Nephron progenitor cell (in vitro differentiated cells): ENCODE measurements around the gene AMPD3.

Experiments used
- DNase-seq: peaks from one replicate; pipeline ENCODE4 v3.0.0; 2021
- H3K27ac Mint-ChIP-seq: 2 replicates; pipeline ENCODE4 v1.8.0; 2021; ENCODE audit warnings: mild to moderate bottlenecking, moderate library complexity, mixed read lengths
- H3K27me3 Mint-ChIP-seq: 2 replicates; pipeline ENCODE4 v1.8.0; 2021; ENCODE audit warnings: mild to moderate bottlenecking, low read depth, mixed read lengths; ENCODE audit not compliant: poor library complexity
- H3K36me3 Mint-ChIP-seq: 2 replicates; pipeline ENCODE4 v1.8.0; 2021; ENCODE audit warnings: low read depth, mixed read lengths
- H3K4me1 Mint-ChIP-seq: 2 replicates; pipeline ENCODE4 v1.8.0; 2021; ENCODE audit warnings: mixed read lengths
- H3K4me3 Mint-ChIP-seq: 2 replicates; pipeline ENCODE4 v1.8.0; 2021; ENCODE audit warnings: mild to moderate bottlenecking, moderate library complexity, mixed read lengths
- H3K9me3 Mint-ChIP-seq: 2 replicates; pipeline ENCODE4 v1.8.0; 2021; ENCODE audit warnings: mild to moderate bottlenecking, moderate library complexity, mixed read lengths
- CTCF ChIP-seq: fragments of 200-600 bp; sonication (generic); IDR thresholded peaks from 2 replicates; pipeline ENCODE4 v1.5.0; 2021; ENCODE audit warnings: antibody characterized with exemption

Gene AMPD3

GRCh38 chr11:10415817-10416392 lies 39.2 kb upstream of the AMPD3 start:
- no peak overlapping the region for H3K27ac Mint-ChIP-seq
- no peak for TF ChIP-seq CTCF
- H3K9me3 Mint-ChIP-seq: peaks cover 4% of the 10 kb centered on the region

GRCh38 chr11:10418259-10418949 lies 36.7 kb upstream of the AMPD3 start:
- H3K4me1 Mint-ChIP-seq: peaks cover 20% of the 10 kb centered on the region
- no peaks in the 10 kb centered on the region for H3K36me3 Mint-ChIP-seq
- H3K4me3 Mint-ChIP-seq: no peak overlapping the region
- H3K27ac Mint-ChIP-seq: no peak overlapping the region
- no peak for TF ChIP-seq CTCF
- no peak for DNase-seq
- H3K27me3 Mint-ChIP-seq: peaks cover 12% of the 10 kb centered on the region
- peaks cover 27% of the 10 kb centered on the region for H3K9me3 Mint-ChIP-seq

More at GRCh38 chr11:10415817-10416392, 39.2 kb upstream of the AMPD3 start:
- H3K36me3 Mint-ChIP-seq: no peaks in the 10 kb centered on the region
- no peak for DNase-seq
- H3K4me1 Mint-ChIP-seq: peaks cover 20% of the 10 kb centered on the region
- H3K4me3 Mint-ChIP-seq: no peak overlapping the region
- peaks cover 12% of the 10 kb centered on the region for H3K27me3 Mint-ChIP-seq

- Mint-ChIP-seq H3K4me1 (peaks cover 16% of the 10 kb centered on the region), H3K36me3 (no peaks in the 10 kb centered on the region), H3K27ac (no peak overlapping the region), H3K27me3 (peaks cover 8% of the 10 kb centered on the region), H3K9me3 (peaks cover 33% of the 10 kb centered on the region), H3K4me3 (no peak overlapping the region)
- no peak for TF ChIP-seq CTCF
- no peak for DNase-seq
These were observed 36.1 kb upstream of the AMPD3 start for GRCh38 chr11:10418950-10419310.

GRCh38 chr11:10426475-10426874 lies 28.6 kb upstream of the AMPD3 start:
- H3K27me3 Mint-ChIP-seq: no peaks in the 10 kb centered on the region
- H3K27ac Mint-ChIP-seq: no peak overlapping the region
- peaks cover 48% of the 10 kb centered on the region for H3K9me3 Mint-ChIP-seq
- TF ChIP-seq CTCF: no peak
- H3K36me3 Mint-ChIP-seq: no peaks in the 10 kb centered on the region
- no peak overlapping the region for H3K4me3 Mint-ChIP-seq
- no peak for DNase-seq
- H3K4me1 Mint-ChIP-seq: no peaks in the 10 kb centered on the region

GRCh38 chr11:10428453-10428852 lies 26.6 kb upstream of the AMPD3 start:
- H3K27ac Mint-ChIP-seq: no peak overlapping the region
- peaks cover 3% of the 10 kb centered on the region for H3K27me3 Mint-ChIP-seq
- peaks cover 29% of the 10 kb centered on the region for H3K9me3 Mint-ChIP-seq
- H3K4me1 Mint-ChIP-seq: no peaks in the 10 kb centered on the region
- no peak for TF ChIP-seq CTCF
- H3K36me3 Mint-ChIP-seq: no peaks in the 10 kb centered on the region
- no peak overlapping the region for H3K4me3 Mint-ChIP-seq
- no peak for DNase-seq

GRCh38 chr11:10429526-10429925 lies 25.5 kb upstream of the AMPD3 start:
- H3K4me1 Mint-ChIP-seq: no peaks in the 10 kb centered on the region
- no peaks in the 10 kb centered on the region for H3K36me3 Mint-ChIP-seq
- peaks cover 3% of the 10 kb centered on the region for H3K27me3 Mint-ChIP-seq
- DNase-seq: no peak
- H3K27ac Mint-ChIP-seq: no peak overlapping the region
- no peak for TF ChIP-seq CTCF
- H3K9me3 Mint-ChIP-seq: peaks cover 19% of the 10 kb centered on the region
- no peak overlapping the region for H3K4me3 Mint-ChIP-seq
